Loucy (cell line): ENCODE measurements around the gene PCSK2.

Experiments used
- H2AFZ ChIP-seq: fragments of 200-600 bp; sonication (generic); 2 replicates; pipeline ENCODE4 v1.6.0; 2016; ENCODE audit warnings: antibody characterized with exemption, mild to moderate bottlenecking, low read length, moderate library complexity
- H3F3A ChIP-seq: fragments of 200-600 bp; 2 replicates; pipeline ENCODE4 v1.6.0; 2016; ENCODE audit warnings: antibody characterized with exemption, low read depth, mild to moderate bottlenecking
- H3K27me3 ChIP-seq: fragments of 200-600 bp; sonication (generic); 2 replicates; pipeline ENCODE4 v1.6.1; 2014; ENCODE audit warnings: low read length, mild to moderate bottlenecking; ENCODE audit not compliant: insufficient read depth, poor library complexity, severe bottlenecking
- H3K36me3 ChIP-seq: fragments of 200-600 bp; sonication (generic); 2 replicates; pipeline ENCODE4 v1.6.1; 2016; ENCODE audit warnings: low read length; ENCODE audit not compliant: insufficient read depth
- H3K4me1 ChIP-seq: fragments of 200-600 bp; sonication (generic); 2 replicates; pipeline ENCODE4 v1.5.1; 2014; ENCODE audit warnings: low read length, mild to moderate bottlenecking; ENCODE audit not compliant: insufficient read depth, poor library complexity, severe bottlenecking
- H3K4me2 ChIP-seq: fragments of 200-600 bp; sonication (generic); 2 replicates; pipeline ENCODE4 v1.6.0; 2014; ENCODE audit warnings: antibody characterized with exemption, low read length, low read depth, mild to moderate bottlenecking; ENCODE audit not compliant: poor library complexity, severe bottlenecking
- H3K4me3 ChIP-seq: fragments of 200-600 bp; sonication (generic); 2 replicates; pipeline ENCODE4 v1.5.1; 2014; ENCODE audit warnings: low read length, mild to moderate bottlenecking, mixed read lengths; ENCODE audit not compliant: poor library complexity, severe bottlenecking
- H3K79me2 ChIP-seq: fragments of 200-600 bp; sonication (generic); 2 replicates; pipeline ENCODE4 v1.6.1; 2014; ENCODE audit warnings: low read length; ENCODE audit not compliant: insufficient read depth
- H3K9ac ChIP-seq: fragments of 200-600 bp; sonication (generic); 2 replicates; pipeline ENCODE4 v1.6.0; 2014; ENCODE audit warnings: mild to moderate bottlenecking, low read depth, low read length, moderate library complexity; ENCODE audit not compliant: poor library complexity, severe bottlenecking
- H3K9me2 ChIP-seq: fragments of 200-600 bp; sonication (generic); replicated peaks from 2 replicates; pipeline ENCODE4 v1.6.1; 2016; ENCODE audit warnings: low read depth, low read length, mixed read lengths
- H3K9me3 ChIP-seq: fragments of 200-600 bp; sonication (generic); 2 replicates; pipeline ENCODE4 v1.6.1; 2014; ENCODE audit warnings: mild to moderate bottlenecking, antibody characterized with exemption, low read length, low read depth; ENCODE audit not compliant: insufficient read depth
- H4K20me1 ChIP-seq: fragments of 200-600 bp; sonication (generic); 2 replicates; pipeline ENCODE4 v1.6.0; 2014; ENCODE audit warnings: antibody characterized with exemption, low read length, mild to moderate bottlenecking; ENCODE audit not compliant: insufficient read depth, poor library complexity, severe bottlenecking
- CTCF ChIP-seq: fragments of 200-600 bp; sonication (generic); conservative IDR thresholded peaks from 2 replicates; pipeline ENCODE4 v1.5.1; 2014; ENCODE audit warnings: mild to moderate bottlenecking, antibody characterized with exemption, low read length
- EZH2phosphoT487 ChIP-seq: fragments of 200-600 bp; IDR thresholded peaks from 2 replicates; pipeline ENCODE4 v1.6.1; 2018; ENCODE audit warnings: antibody characterized with exemption, mild to moderate bottlenecking, moderate library complexity, borderline replicate concordance

Gene PCSK2

GRCh38 chr20:17395729-17396128 lies 168.9 kb downstream of the PCSK2 start:
- H3K4me3 ChIP-seq, result no peak overlapping the region
- no peaks in the 10 kb centered on the region for H3K36me3 ChIP-seq
- H3K4me2 ChIP-seq, result no peak overlapping the region
- no peak overlapping the region for H3K9ac ChIP-seq
- H3K9me2 ChIP-seq, result no peaks in the 10 kb centered on the region
- H3K79me2 ChIP-seq, result no peaks in the 10 kb centered on the region
- no peaks in the 10 kb centered on the region for H3K4me1 ChIP-seq
- no peaks in the 10 kb centered on the region for H3K27me3 ChIP-seq
- TF ChIP-seq EZH2phosphoT487 (no peak), CTCF (no peak)
- no peaks in the 10 kb centered on the region for H4K20me1 ChIP-seq
- H2AFZ ChIP-seq, result no peak overlapping the region
- no peaks in the 10 kb centered on the region for H3K9me3 ChIP-seq
- no peaks in the 10 kb centered on the region for H3F3A ChIP-seq

GRCh38 chr20:17399303-17399985 lies 172.6 kb downstream of the PCSK2 start:
- H3K4me2 ChIP-seq, result no peak overlapping the region
- H3K79me2 ChIP-seq, result no peaks in the 10 kb centered on the region
- no peaks in the 10 kb centered on the region for H3K9me3 ChIP-seq
- H3F3A ChIP-seq, result no peaks in the 10 kb centered on the region
- H3K27me3 ChIP-seq, result no peaks in the 10 kb centered on the region
- H4K20me1 ChIP-seq, result no peaks in the 10 kb centered on the region
- H3K9me2 ChIP-seq, result no peaks in the 10 kb centered on the region
- H3K9ac ChIP-seq, result no peak overlapping the region
- H3K36me3 ChIP-seq, result no peaks in the 10 kb centered on the region
- no peak overlapping the region for H2AFZ ChIP-seq
- no peak overlapping the region for H3K4me3 ChIP-seq
- TF ChIP-seq EZH2phosphoT487 (no peak), CTCF (no peak)
- H3K4me1 ChIP-seq, result no peaks in the 10 kb centered on the region

- no peaks in the 10 kb centered on the region for H3F3A ChIP-seq
- no peak overlapping the region for H3K4me3 ChIP-seq
- H3K9me3 ChIP-seq, result no peaks in the 10 kb centered on the region
- H3K9ac ChIP-seq, result no peak overlapping the region
- H3K27me3 ChIP-seq, result no peaks in the 10 kb centered on the region
- H2AFZ ChIP-seq, result no peak overlapping the region
- H3K9me2 ChIP-seq, result no peaks in the 10 kb centered on the region
- no peak overlapping the region for H3K4me2 ChIP-seq
- no peaks in the 10 kb centered on the region for H4K20me1 ChIP-seq
- no peaks in the 10 kb centered on the region for H3K4me1 ChIP-seq
- H3K36me3 ChIP-seq, result no peaks in the 10 kb centered on the region
- no peak for TF ChIP-seq EZH2phosphoT487
- TF ChIP-seq CTCF, result no peak
- no peaks in the 10 kb centered on the region for H3K79me2 ChIP-seq
Observed at GRCh38 chr20:17403461-17403860, 176.6 kb downstream of the PCSK2 start.
